ENCODE data around the gene SYNDIG1.

DNA sequence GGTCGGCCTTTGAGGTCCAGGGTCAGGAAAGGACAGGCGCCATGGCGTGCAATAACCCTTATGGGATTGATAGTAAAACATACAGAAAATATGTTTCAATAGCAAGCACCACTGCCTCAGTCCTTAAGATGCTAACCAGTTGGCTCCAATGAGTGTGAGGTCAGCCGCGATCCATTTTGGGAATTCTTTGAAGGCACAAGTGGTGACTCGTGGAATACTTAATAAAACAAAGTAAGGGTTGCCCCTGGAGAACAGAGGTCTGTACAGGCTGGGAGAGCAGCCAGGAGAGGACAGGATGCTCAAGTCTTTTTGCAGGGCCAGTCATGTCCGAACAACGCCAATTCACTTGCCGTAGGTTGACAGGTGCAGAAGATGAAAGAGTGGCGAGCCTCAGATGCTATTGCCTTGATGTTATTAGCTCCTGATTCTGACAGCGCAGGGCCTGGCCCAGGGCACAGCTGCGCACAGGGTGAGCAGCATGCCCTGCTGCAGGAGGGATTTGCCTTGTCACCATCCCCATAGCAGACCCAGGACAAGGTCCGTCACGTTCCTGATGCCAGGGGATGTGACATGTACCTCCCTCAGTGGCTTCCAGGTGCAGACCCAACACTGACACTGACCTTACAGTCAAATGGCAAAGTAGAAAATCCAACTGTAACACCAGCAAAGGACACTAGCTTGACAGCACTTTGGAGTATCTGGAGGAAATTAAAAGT is 21.8 kb downstream of the SYNDIG1 start:
- TF ChIP-seq, protein P1, sequence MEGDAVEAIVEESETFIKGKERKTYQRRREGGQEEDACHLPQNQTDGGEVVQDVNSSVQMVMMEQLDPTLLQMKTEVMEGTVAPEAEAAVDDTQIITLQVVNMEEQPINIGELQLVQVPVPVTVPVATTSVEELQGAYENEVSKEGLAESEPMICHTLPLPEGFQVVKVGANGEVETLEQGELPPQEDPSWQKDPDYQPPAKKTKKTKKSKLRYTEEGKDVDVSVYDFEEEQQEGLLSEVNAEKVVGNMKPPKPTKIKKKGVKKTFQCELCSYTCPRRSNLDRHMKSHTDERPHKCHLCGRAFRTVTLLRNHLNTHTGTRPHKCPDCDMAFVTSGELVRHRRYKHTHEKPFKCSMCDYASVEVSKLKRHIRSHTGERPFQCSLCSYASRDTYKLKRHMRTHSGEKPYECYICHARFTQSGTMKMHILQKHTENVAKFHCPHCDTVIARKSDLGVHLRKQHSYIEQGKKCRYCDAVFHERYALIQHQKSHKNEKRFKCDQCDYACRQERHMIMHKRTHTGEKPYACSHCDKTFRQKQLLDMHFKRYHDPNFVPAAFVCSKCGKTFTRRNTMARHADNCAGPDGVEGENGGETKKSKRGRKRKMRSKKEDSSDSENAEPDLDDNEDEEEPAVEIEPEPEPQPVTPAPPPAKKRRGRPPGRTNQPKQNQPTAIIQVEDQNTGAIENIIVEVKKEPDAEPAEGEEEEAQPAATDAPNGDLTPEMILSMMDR (IDR thresholded peaks at IDR 0.05; ENCODE audit: insufficient read depth, low read length), result no peak
- TF ChIP-seq, protein P2, sequence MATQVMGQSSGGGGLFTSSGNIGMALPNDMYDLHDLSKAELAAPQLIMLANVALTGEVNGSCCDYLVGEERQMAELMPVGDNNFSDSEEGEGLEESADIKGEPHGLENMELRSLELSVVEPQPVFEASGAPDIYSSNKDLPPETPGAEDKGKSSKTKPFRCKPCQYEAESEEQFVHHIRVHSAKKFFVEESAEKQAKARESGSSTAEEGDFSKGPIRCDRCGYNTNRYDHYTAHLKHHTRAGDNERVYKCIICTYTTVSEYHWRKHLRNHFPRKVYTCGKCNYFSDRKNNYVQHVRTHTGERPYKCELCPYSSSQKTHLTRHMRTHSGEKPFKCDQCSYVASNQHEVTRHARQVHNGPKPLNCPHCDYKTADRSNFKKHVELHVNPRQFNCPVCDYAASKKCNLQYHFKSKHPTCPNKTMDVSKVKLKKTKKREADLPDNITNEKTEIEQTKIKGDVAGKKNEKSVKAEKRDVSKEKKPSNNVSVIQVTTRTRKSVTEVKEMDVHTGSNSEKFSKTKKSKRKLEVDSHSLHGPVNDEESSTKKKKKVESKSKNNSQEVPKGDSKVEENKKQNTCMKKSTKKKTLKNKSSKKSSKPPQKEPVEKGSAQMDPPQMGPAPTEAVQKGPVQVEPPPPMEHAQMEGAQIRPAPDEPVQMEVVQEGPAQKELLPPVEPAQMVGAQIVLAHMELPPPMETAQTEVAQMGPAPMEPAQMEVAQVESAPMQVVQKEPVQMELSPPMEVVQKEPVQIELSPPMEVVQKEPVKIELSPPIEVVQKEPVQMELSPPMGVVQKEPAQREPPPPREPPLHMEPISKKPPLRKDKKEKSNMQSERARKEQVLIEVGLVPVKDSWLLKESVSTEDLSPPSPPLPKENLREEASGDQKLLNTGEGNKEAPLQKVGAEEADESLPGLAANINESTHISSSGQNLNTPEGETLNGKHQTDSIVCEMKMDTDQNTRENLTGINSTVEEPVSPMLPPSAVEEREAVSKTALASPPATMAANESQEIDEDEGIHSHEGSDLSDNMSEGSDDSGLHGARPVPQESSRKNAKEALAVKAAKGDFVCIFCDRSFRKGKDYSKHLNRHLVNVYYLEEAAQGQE (IDR thresholded peaks at IDR 0.05; ENCODE audit: insufficient replicate concordance, low read depth), result no peak
- no peak for TF ChIP-seq GABPA (IDR thresholded peaks at IDR 0.05; ENCODE audit: low read depth)
- TF ChIP-seq POLR2AphosphoS5 (IDR thresholded peaks at IDR 0.05; ENCODE audit: low read depth), result no peak
